GM12874 (cell line): ENCODE data around the gene PARM1.

Experiments used
- CTCF ChIP-seq: IDR thresholded peaks from 2 replicates; pipeline ENCODE4 v1.5.1; 2011; ENCODE audit warnings: low read depth, mild to moderate bottlenecking, control low read depth, low read length, moderate library complexity; ENCODE audit not compliant: insufficient read depth

The PARM1 gene

GRCh38 chr4:74968456-74969164 lies 35.7 kb downstream of the PARM1 start:
- TF ChIP-seq CTCF: no peak

GRCh38 chr4:74969507-74970474 lies 36.9 kb downstream of the PARM1 start:
- TF ChIP-seq CTCF: peak; percentile 26; the same call in 1 of the 2 replicates

GRCh38 chr4:74970577-74970976 lies 37.7 kb downstream of the PARM1 start:
- TF ChIP-seq CTCF: no peak

- no peak for TF ChIP-seq CTCF
Observed at GRCh38 chr4:74971862-74972261, 38.9 kb downstream of the PARM1 start.

- no peak for TF ChIP-seq CTCF
Observed at GRCh38 chr4:74975082-74975481, 42.2 kb downstream of the PARM1 start.

- TF ChIP-seq CTCF: no peak
Observed at GRCh38 chr4:74975848-74976824, 43.2 kb downstream of the PARM1 start.
